GM23338 (cell line): Measurements from ENCODE around the gene CELSR3. TPM values are rescaled to one million over a fixed set of nuclear protein-coding genes. Genes with fewer than 3 reads are reported as not detected.

Experiments used
- EZH2 ChIP-seq: fragments of 200-600 bp; sonication (generic); IDR thresholded peaks from one replicate; pipeline ENCODE4 v1.8.0; 2017; ENCODE audit warnings: antibody characterized with exemption, mild to moderate bottlenecking, low read depth; ENCODE audit not compliant: unreplicated experiment
- EZH2phosphoT487 ChIP-seq: fragments of 200-600 bp; sonication (generic); IDR thresholded peaks from one replicate; pipeline ENCODE4 v1.8.1; 2018; ENCODE audit warnings: antibody characterized with exemption; ENCODE audit not compliant: unreplicated experiment
- JUNB ChIP-seq: IDR thresholded peaks from one replicate; pipeline ENCODE4 v1.6.1; 2016; ENCODE audit warnings: antibody characterized with exemption; ENCODE audit not compliant: unreplicated experiment
- ZNF114 ChIP-seq: fragments of 250-450 bp; sonication (Bioruptor Pico); IDR thresholded peaks from 2 replicates; pipeline ENCODE4 v1.5.0; 2020; ENCODE audit warnings: mild to moderate bottlenecking, moderate library complexity
- ZNF331 ChIP-seq: fragments of 250-450 bp; sonication (Bioruptor Pico); IDR thresholded peaks from 2 replicates; pipeline ENCODE4 v1.5.0; 2020; ENCODE audit warnings: low read depth, mild to moderate bottlenecking, moderate library complexity
- polyA plus RNA-seq: library from polyadenylated mRNA; unstranded; fragments of >200 nt; fragmentation: Nextera tagmentation; extraction: Ambion mirVana; gene quantifications from 2 replicates; pipeline ENCODE4 v1.2.1, GENCODE V29; 2016
- total RNA-seq: library from RNA; depleted of rRNA; stranded (reverse); fragments of >200 nt; shearing (Covaris generic); gene quantifications from 2 replicates; pipeline ENCODE4 v1.2.3, GENCODE V29; 2014
- TF ChIP-seq, protein P1 (sequence below): fragments of 250-450 bp; sonication (Bioruptor Pico); IDR thresholded peaks from 2 replicates; pipeline ENCODE4 v1.5.0; 2020; ENCODE audit warnings: mild to moderate bottlenecking, moderate library complexity
- TF ChIP-seq, protein P2 (sequence below): IDR thresholded peaks from one replicate; pipeline ENCODE4 v1.6.1; 2018; ENCODE audit warnings: antibody characterized with exemption; ENCODE audit not compliant: unreplicated experiment
- TF ChIP-seq, protein P3 (sequence below): IDR thresholded peaks from 2 replicates; pipeline ENCODE4 v1.6.1; 2016; ENCODE audit warnings: antibody characterized with exemption
- TF ChIP-seq, protein P4 (sequence below), 2 experiments: fragments of 200-600 bp in 1 of 2; sonication (generic) in 1 of 2; conservative IDR thresholded peaks; 2 replicates each; pipeline versions ENCODE4 v1.5.1 to v1.6.1; 2016 to 2017; ENCODE audit warnings: antibody characterized with exemption in 2 of 2, low read depth in 2 of 2, mild to moderate bottlenecking in 2 of 2, moderate library complexity in 1 of 2

Gene CELSR3
- total and polyA plus RNA-seq, 2 experiments from 2014 or later, result 7.5 to 33.3 TPM

DNA sequence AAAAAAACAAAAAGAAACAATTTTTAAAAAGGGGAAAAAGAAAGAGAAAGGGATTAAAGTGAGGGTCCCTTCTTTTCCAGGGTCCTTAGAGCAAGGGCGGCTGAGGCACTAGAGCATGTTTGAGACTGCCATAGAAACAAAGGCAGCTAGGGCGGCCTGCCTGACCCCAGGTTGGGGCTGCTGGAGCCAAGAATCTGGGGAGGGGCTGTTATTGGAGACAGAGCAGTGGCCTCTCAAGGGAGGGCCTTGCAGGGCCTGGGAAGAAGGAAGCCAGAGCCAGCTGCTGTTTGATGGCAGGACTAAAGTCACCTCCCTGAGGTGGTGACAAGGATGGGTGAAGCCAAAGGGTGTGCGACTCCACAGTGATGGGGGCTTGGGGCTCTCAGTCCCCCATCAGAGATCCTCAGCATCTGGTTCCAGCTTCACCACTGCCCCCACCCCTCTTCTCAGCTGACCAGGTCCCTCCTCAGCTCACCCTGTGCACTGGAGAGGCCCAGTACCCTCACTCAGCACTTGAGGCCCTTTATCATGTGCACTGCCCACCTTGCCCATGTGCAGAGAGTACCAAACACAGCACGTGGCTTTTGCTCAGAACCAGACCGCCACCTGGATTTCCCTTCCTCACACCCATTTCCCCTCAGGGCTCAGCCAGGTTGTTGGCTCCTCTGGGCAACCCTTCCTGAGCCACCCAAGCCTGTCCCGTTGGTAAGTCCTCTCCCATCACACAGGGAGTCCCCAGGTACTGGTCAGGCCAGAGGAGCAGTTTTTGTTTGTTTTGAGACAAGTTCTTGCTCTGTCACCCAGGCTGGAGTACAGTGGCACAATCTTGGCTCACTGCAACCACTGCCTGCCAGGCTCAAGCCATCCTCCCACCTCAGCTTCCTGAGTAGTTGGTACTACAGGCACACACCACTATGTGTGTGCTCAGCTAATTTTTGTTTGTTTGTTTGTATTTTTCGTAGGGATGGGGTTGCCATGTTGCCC, 42.9 kb downstream of the CELSR3 start (continued):
- TF ChIP-seq, protein P1, sequence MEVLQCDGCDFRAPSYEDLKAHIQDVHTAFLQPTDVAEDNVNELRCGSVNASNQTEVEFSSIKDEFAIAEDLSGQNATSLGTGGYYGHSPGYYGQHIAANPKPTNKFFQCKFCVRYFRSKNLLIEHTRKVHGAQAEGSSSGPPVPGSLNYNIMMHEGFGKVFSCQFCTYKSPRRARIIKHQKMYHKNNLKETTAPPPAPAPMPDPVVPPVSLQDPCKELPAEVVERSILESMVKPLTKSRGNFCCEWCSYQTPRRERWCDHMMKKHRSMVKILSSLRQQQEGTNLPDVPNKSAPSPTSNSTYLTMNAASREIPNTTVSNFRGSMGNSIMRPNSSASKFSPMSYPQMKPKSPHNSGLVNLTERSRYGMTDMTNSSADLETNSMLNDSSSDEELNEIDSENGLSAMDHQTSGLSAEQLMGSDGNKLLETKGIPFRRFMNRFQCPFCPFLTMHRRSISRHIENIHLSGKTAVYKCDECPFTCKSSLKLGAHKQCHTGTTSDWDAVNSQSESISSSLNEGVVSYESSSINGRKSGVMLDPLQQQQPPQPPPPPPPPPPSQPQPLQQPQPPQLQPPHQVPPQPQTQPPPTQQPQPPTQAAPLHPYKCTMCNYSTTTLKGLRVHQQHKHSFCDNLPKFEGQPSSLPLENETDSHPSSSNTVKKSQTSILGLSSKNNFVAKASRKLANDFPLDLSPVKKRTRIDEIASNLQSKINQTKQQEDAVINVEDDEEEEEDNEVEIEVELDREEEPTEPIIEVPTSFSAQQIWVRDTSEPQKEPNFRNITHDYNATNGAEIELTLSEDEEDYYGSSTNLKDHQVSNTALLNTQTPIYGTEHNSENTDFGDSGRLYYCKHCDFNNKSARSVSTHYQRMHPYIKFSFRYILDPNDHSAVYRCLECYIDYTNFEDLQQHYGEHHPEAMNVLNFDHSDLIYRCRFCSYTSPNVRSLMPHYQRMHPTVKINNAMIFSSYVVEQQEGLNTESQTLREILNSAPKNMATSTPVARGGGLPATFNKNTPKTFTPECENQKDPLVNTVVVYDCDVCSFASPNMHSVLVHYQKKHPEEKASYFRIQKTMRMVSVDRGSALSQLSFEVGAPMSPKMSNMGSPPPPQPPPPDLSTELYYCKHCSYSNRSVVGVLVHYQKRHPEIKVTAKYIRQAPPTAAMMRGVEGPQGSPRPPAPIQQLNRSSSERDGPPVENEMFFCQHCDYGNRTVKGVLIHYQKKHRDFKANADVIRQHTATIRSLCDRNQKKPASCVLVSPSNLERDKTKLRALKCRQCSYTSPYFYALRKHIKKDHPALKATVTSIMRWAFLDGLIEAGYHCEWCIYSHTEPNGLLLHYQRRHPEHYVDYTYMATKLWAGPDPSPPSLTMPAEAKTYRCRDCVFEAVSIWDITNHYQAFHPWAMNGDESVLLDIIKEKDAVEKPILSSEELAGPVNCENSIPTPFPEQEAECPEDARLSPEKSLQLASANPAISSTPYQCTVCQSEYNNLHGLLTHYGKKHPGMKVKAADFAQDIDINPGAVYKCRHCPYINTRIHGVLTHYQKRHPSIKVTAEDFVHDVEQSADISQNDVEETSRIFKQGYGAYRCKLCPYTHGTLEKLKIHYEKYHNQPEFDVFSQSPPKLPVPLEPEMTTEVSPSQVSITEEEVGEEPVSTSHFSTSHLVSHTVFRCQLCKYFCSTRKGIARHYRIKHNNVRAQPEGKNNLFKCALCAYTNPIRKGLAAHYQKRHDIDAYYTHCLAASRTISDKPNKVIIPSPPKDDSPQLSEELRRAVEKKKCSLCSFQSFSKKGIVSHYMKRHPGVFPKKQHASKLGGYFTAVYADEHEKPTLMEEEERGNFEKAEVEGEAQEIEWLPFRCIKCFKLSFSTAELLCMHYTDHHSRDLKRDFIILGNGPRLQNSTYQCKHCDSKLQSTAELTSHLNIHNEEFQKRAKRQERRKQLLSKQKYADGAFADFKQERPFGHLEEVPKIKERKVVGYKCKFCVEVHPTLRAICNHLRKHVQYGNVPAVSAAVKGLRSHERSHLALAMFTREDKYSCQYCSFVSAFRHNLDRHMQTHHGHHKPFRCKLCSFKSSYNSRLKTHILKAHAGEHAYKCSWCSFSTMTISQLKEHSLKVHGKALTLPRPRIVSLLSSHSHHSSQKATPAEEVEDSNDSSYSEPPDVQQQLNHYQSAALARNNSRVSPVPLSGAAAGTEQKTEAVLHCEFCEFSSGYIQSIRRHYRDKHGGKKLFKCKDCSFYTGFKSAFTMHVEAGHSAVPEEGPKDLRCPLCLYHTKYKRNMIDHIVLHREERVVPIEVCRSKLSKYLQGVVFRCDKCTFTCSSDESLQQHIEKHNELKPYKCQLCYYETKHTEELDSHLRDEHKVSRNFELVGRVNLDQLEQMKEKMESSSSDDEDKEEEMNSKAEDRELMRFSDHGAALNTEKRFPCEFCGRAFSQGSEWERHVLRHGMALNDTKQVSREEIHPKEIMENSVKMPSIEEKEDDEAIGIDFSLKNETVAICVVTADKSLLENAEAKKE (CRISPR knock-in tag), result no peak
- TF ChIP-seq EZH2 (no peak), ZNF114 (CRISPR knock-in tag) (no peak), JUNB (no peak), EZH2phosphoT487 (no peak), ZNF331 (CRISPR knock-in tag) (no peak)
- TF ChIP-seq, protein P2, sequence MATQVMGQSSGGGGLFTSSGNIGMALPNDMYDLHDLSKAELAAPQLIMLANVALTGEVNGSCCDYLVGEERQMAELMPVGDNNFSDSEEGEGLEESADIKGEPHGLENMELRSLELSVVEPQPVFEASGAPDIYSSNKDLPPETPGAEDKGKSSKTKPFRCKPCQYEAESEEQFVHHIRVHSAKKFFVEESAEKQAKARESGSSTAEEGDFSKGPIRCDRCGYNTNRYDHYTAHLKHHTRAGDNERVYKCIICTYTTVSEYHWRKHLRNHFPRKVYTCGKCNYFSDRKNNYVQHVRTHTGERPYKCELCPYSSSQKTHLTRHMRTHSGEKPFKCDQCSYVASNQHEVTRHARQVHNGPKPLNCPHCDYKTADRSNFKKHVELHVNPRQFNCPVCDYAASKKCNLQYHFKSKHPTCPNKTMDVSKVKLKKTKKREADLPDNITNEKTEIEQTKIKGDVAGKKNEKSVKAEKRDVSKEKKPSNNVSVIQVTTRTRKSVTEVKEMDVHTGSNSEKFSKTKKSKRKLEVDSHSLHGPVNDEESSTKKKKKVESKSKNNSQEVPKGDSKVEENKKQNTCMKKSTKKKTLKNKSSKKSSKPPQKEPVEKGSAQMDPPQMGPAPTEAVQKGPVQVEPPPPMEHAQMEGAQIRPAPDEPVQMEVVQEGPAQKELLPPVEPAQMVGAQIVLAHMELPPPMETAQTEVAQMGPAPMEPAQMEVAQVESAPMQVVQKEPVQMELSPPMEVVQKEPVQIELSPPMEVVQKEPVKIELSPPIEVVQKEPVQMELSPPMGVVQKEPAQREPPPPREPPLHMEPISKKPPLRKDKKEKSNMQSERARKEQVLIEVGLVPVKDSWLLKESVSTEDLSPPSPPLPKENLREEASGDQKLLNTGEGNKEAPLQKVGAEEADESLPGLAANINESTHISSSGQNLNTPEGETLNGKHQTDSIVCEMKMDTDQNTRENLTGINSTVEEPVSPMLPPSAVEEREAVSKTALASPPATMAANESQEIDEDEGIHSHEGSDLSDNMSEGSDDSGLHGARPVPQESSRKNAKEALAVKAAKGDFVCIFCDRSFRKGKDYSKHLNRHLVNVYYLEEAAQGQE, result no peak
- TF ChIP-seq, protein P3, sequence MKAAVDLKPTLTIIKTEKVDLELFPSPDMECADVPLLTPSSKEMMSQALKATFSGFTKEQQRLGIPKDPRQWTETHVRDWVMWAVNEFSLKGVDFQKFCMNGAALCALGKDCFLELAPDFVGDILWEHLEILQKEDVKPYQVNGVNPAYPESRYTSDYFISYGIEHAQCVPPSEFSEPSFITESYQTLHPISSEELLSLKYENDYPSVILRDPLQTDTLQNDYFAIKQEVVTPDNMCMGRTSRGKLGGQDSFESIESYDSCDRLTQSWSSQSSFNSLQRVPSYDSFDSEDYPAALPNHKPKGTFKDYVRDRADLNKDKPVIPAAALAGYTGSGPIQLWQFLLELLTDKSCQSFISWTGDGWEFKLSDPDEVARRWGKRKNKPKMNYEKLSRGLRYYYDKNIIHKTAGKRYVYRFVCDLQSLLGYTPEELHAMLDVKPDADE, result no peak
- TF ChIP-seq, protein P4, sequence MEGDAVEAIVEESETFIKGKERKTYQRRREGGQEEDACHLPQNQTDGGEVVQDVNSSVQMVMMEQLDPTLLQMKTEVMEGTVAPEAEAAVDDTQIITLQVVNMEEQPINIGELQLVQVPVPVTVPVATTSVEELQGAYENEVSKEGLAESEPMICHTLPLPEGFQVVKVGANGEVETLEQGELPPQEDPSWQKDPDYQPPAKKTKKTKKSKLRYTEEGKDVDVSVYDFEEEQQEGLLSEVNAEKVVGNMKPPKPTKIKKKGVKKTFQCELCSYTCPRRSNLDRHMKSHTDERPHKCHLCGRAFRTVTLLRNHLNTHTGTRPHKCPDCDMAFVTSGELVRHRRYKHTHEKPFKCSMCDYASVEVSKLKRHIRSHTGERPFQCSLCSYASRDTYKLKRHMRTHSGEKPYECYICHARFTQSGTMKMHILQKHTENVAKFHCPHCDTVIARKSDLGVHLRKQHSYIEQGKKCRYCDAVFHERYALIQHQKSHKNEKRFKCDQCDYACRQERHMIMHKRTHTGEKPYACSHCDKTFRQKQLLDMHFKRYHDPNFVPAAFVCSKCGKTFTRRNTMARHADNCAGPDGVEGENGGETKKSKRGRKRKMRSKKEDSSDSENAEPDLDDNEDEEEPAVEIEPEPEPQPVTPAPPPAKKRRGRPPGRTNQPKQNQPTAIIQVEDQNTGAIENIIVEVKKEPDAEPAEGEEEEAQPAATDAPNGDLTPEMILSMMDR (conservative IDR thresholded peaks at IDR 0.05; ENCODE audit: low read depth in 2 of 2), result no peak
